Measurements from ENCODE around the gene PICK1.
"Not testable (repeated sequence)": the region's sequence is repeated elsewhere in the genome, so short reads cannot be mapped to it uniquely, and the experiment has no call there.

The PICK1 gene

DNA sequence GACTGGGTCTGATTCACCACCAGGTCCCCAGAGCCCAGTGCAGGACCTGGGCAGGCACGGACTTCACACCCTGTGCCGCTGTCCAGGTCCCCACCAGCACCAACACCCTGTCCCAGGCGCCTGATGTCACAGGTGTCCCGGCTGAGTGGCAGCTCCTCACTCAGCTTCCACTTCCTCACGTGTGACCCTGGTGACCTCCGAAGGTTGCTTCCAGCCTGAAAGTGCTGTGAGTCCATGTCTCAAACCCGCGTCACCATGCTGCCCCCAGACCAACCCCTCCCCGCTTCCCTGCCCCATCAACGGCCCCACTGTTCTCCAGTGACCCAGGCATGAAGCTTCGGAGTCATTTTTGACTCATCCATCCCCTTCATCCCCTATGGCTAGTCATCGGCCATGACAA is 25.7 kb upstream of the PICK1 start:
- DNase-seq: no peak

DNA sequence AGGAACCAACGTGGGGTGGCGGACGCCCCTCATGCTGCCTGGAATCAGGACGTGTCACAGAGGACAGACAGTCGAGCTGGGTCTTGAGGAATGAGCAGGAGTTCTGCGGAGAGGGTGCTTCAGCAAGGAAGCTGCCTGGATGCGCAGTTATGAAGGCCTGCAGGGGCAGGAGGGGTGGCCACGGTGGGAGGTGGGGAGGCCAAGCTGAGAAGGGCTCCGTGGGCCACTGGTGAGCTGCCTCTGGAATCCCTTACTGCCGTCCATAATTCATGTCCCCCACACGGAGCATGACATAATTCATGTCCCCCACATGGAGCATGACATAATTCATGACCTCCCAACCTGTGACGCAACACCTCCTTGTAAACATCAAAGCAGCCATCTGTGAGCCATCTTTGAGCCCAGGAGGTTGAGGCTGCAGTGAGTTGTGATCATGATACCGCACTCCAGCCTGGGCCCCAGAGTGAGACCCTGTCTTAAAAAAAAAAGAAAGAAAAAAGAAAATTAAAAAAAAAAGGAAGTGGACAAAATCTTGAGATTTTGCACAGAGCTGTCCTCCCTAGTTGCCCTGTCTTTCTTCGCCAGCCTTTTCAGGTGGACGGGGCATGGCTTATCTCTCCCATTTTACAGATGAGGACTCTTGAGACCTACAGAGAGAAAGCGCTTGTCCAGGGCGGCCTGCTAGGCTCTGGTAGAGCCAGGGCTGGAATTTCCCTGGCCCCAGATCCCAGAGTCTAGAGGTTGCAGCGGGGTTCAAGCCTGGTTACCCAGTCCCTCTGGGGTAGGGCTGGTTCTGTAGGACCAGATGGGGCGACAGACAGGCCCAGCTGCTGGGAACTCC is 24.3 kb upstream of the PICK1 start:
- DNase-seq: peak; percentile 72 to 80 (median 75)

DNA sequence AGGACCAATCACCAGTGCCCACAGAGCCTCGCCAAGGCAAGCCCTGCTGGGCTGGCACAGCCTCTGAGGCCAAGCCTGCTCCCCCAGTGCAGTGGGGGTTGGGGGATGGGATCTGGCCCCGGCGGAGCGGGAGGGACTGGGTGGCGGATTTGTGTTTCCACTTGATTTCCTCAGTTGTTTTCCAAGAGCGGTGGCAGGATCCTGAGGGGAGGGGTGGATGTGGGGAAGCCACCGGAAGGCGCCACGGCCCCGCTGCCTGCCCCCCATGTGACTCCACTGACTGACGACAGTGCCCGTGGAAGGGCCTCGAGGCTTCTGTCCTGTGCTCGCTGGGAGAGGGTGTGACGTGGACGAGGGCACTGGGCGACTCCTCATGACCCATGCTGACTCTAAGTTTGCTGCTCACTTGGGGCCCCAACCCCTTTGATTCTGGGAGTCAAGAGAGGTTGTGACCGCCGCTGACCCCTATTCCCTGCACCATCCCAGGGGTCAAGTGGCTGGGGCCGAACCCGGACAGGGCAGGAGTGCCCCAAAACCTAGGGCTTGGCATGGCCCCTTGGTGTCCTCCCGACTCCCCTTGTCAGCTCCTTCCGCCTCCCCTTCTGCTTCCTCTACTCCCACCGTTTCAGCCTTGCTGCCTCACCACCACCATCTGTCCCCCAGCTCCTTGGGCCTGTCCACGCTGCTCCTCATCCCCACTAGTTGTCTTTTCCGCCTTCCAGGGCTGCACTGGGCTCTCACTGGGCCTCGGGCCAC is 23.5 kb upstream of the PICK1 start:
- DNase-seq: no peak

DNA sequence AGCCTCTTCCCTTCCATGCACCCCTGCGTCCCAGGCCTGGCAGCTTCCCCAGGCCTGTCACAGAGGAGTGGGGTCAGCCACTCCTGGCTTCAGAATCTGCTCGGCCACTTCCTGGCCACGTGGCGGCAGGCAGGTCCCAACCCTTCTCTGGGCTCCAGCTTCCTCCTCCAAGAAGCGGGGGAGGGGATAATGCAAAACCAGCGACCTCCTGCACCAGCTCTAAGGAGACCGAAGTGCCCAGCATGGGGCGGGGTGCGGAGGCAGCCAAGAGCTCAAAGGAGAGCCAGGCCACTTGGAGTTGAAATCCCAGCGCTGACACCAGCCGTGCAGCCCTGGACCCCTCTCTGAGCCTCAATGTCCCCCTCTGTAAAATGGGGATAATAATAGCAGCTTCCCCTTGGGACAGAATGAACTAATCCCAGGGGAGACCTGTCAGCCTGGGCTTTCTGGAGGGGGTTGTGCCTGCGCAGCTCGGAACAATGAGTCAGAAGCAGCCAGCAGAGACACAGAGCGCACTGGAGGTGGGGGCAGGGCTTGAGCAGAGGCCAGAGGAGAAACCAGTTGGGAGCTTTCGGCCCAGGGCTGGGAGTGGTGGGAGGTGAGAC is 22.8 kb upstream of the PICK1 start:
- DNase-seq: peak; percentile 75 to 85 (median 80)

DNA sequence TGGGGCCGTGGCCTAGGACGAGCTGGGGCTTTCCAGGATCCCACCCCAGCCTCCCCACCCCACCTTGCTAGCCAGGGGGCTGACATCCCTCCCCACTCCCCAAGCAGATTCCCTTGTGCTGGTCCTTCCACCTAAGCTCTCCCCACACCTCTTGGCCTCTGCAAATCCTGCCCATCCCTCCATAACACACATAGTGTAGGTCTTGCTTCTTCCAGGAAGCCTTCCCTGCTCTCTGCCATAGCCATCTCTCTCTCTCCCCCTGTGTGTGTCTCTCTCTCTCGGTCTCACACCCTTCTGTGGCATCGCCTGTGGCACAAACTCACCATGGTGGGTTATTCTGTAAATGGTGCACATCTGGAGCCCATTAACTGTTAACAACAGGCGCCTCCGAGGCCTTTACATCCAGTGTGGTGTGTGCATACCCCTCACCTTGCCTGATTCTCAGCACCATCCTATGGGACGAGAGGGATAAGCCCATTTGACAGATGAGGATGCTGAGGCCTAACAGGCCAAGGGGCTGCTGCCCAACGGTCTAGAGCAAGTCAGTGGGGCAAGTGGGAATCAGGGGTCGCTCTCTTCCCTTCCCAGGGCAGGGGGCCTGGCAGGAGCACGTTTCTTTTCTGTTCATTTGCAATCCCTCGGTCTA is 22.2 kb upstream of the PICK1 start:
- DNase-seq: no peak

DNA sequence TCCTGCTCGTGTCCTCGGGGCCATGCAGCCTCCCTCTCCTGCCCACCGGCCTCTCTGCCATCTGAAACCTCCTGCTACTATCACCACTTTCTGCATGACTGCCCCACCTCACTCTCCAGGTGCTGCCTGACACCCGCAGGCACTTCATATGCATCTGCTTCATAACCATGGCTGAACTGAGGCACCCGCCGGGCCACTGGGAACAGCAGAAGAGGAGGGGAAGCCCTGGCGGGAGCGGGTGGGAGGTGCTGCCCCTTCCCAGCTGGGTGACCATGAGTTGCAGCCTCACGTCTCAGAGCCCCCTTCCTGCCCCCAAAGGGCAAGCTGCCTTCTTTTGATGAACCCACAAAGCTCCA is 21.7 kb upstream of the PICK1 start:
- no peak for DNase-seq

DNA sequence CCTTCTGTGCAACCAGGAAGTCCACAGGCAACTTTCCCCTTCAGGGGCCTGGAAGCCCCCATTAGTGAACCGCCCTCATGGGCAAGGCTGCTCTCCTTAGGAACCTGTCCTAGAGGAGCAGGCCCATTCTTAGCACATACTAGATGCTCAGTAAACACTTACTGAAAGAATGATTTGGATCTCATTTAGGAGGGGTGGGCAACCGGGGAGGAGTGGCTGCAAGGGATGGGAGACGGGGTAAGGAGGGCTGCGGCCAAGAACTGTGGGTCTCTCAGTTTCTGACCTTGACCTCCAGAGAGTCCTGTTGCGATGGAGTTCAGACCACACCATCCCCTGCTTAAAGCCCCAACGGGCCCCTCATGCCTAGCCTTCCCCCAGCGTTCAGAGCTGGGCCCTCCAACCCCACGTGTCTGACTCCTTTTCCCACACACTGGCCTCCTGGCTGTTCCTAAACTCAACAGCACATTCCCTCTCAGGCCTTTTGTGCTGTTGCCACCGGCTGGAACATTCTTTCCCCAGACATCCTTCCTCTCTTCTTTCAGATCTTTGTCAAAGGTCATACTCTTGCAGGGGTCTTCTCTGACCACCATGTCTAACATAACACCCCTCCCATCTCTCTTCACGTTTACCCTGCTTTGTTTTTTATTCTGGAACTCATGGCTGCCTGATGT is 20.7 kb upstream of the PICK1 start:
- DNase-seq: no peak

DNA sequence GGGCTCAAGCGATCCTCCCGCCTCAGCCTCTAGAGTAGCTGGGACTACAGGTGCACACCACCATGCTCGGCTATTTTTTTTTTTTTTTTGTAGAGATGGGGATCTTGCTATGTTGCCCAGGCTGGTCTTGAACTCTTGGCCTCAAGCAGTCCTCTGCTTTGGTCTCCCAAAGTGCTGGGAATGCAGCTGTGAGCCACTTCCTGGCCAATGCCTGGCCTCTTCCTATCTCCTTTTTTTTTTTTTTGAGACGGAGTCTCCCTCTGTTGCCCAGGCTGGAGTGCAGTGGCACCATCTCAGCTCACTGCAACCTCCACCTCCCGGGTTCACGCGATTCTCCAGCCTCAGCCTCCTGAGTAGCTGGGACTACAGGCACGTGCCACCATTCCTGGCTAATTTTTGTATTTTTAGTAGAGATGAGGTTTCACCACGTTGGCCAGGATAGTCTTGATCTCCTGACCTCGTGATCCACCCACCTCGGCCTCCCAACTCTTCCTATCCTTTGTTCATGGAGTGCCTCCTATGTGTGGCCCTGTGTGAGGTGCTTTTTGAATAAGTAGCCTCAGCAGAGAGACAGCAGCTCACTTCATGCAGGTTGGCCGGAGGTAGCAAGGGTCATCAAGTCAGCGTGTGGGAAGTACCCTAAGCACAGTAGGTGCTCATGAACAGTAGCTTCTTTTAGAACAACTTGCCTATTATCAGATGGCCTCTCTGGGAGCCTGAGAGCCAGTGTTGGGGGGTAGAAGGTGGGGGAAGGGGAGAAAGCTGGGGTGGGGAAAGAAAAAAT is 19.6 kb upstream of the PICK1 start:
- not testable (repeated sequence) for DNase-seq

DNA sequence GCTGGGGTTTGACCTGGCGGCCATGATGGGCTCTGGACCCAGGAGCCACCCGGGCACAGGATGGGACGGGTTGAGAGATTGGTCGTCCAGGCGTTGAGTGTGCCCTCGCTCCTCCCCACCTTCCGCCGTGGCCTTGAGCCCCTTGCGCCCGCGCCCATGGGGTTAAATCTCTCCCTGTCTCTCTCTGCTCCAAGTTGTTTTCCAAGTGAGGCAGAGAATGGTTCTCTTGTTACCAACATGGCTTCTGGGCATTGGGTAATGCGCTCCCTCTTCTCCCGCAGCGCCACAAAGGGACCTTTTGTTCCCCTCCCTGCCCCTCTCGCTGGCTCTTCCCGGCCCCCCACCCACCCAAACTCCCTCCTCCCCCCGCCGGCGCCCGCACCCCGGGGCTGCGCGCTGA is 18.8 kb upstream of the PICK1 start:
- no peak for DNase-seq

DNA sequence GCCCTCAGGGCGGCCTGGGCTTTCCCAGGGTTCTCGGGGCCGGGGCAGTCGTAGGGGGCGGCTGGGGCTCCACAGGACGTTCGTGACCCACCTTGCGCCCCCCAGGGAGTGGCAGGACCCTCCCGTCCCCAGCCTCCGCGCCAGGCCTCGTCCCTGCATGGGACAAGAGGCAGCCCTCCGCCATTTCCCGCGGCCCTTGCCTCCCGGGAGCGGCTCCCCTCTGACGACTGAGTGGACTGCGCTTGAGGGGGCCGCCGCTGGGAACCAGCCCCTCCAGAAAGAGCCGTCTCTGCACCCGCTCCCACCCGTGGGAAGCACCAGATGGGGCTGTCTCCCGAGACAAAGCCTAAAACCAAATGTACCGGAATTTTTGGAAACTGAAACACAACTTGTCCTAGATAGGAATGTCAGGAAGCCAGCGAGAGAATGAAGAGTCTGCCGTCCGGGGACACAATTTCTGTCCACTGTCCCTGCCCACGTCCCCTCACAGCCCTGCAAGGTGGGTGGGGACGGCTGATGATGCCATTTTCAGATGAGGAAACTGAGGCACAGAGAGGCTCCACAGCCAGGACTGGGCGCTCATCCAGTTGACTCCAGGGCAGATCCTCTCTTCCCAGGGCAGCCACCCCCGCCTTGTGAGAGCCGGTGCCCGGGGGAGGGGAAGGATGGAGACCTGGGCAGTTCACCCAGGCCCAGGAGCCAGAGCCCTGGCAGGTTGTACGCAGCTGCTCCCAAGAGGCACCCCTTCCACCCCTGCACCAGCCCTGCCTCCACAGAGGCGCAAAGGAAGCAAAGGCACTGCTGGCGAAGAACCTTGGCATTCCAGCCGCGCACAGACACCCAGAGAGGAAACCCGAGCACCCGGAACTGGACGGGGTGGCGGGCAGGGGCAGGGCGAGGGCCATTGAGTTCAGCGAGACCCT is 18.1 kb upstream of the PICK1 start:
- DNase-seq: no peak

DNA sequence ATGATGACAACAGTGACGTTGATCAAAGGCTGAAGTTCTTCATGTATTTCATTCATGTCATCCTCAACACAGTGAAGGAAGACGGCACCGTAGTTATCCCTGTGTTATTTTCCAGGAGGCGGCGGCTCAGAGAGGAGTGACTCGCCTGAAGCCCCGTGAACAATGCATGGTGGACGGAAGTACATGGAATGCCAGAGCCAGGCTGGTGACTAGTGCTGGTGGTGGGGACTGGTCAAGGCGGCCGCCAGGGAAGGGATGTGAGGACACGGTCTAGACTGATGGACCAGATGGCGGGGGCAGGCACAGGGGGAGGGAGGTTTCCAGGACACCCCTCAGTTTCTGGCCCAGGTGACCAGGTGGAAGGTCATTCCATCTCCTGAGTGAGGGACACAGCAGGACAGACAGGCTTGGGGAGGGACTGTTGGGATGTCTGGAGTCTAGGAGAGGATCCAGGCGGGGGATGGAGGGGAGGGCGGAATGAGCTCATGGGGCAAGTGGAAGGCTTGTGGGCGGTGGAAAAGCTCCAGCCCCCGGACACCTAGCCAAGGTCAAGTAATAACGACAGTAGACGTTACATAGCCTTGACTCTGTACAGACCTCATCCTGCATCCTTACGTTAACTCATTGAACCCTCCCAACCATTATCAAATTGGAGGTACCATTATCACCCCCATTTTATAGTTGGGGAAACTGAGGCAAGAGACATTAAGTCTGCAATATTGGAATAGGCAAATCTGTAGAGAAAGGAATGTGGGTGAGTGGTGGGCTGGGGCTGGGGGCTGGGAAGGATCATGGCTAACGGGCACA is 16.0 kb upstream of the PICK1 start:
- no peak for DNase-seq

DNA sequence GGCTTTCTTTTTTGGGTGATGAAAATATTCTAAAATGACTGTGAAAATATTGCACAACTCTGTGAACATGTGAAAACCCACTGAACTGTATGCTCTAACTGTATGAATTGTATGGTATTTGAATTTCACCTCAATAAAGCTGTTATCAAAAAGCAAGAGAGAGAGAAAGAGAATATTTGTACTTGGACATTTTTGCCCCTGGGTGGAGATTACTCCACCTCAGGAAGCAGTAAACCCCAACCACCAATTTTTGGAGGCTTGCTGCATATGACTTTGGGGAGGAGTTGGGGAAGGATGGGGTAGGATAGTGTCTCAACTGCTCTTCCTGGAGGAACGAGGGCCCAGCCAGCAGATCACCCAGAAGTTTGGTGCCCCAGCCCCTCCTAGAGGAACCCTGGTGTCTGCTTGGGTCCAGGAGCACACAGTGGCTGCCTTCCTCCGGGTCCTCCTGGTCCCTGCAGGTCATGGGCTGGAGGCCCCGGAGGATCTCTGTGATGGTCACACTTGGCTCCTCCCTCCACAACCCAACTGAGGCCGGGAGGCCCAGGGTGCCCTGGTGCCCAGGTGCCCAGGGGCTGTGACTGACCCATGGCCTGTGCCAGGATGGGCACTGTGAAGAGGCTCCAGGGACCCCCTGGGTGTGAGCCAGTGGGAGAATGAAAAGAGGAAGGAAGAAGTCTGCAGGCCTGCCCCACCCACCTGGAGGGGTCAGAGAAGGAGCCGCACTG is 15.3 kb upstream of the PICK1 start:
- peak in 2 of 3 donors; percentile 23 to 24 for DNase-seq

DNA sequence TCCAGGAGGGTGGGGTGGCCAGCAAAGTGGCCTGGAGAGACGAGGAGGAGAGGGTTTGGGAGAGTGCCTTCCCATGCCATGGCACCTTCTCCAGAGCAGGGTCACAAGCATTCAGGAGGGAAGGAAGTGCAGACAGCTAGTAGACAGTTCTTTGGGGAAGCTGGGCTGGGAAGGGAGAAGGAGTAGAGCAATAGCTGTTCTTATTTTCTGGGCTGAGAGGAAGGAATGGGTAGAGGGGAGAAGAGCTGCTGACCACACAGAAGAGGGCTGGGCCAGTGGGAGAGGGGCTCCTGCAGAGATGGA is 14.8 kb upstream of the PICK1 start:
- DNase-seq: peak; percentile 32 to 41 (median 36)

DNA sequence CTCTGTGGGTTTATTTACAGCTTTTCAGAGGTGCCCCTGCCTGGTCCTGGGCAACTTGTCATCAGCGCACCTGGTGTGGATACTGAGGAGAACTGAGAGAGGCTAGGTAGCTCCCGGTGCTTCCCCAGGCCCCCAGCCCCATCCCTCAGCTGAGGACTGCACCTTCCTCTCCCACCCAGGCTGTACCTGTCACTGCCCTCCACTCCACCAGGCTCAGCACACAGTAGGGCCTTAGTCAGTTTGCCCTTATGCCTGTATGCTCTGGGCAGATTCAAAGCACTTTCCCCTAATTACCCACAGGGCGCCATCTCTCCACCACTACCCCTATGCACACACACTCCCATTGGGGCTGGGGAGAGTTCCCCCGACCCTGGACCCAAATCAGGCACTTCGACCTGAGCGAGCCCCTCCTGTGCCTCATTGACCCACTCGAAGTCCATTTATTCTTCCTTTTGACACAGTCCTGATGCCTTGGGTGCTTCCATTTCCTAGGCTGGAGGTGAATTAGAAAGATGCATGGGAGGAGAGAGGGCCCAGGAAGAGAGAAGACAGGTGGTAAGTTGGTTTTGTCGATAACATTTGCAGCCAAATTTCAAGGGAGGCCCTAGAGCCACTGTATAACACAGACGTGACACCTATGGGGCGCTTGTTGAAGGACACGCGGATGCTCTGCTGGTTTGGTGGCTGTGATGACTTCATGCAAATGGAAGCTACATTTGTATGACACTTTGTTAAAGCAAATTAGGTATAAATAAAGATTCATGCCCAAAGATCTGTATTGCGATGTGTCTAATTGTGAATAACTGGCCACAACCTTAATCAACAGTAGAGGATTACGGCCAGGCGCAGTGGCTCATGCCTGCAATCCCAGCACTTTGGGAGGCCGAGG is 13.8 kb upstream of the PICK1 start:
- DNase-seq: no peak

DNA sequence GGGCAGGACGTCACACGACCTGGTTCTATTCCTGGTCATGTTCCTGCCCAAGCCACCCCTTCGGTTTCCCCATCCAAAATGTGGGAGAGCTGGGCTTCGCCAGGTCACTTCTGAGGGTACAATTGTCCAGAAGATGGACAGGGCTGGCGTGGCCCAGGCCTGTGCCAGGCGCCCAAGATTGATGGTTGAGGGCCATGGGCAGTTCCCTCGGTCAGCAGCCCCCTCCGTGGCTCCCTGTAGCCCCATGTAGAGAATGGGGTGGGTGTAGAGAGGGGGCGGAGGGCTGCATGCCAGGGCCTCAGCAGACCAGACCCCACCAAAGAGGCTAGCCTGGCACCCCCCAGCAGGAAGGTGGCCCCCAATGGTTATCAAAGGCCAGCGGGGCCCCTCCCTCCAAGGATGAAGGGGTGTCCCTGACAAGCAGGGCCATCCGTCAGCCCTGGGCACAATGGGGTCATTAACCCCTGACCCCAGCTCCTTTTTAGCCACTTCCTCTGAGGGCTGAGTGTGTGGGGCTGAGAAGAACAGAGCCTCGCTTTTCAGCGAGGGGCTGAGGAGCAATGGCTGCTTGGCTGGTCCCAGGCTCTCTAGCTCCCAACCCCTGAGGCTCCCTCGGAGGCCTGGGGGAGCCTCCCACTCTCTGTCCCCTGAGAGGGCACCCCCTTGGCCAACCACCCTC is 11.0 kb upstream of the PICK1 start:
- no peak for DNase-seq

DNA sequence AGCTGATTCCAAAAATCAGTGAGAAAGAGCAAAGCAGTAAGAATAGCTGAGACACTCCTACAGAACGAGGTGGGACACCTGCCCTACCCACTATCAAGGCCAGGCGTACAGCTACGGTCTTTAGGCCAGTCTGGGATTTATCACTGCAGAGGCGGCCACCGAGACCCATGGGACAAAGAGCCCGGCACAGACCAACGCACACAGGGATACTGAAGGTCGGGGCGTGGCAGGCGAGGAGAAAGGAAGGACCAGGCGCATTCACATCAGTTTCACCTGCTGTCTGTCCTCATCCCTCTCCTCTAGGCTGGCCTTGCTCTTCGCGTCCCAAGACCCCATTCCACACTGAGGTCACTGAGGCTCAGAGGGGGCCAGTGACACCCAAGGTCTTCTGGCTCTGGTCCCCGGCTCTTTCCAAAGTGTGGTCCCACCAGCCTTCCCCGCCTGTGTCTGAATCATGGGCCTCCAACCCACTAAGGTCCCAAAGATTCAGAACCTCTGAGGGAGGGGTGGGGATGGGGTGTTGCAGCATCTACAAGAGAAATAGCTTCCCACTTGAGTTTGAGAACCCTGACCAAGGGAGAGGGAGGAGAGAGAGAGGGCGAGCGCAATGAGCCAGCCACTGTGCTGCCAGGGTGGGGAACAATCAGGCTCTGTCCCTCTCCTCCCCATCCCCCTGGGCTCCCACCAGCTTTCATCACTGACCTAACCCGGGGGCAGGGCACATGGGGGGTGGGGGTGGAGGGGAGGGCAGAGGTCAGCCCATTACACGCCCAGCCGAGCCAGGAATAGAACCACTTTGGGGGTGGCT is 7.2 kb upstream of the PICK1 start:
- DNase-seq: no peak

DNA sequence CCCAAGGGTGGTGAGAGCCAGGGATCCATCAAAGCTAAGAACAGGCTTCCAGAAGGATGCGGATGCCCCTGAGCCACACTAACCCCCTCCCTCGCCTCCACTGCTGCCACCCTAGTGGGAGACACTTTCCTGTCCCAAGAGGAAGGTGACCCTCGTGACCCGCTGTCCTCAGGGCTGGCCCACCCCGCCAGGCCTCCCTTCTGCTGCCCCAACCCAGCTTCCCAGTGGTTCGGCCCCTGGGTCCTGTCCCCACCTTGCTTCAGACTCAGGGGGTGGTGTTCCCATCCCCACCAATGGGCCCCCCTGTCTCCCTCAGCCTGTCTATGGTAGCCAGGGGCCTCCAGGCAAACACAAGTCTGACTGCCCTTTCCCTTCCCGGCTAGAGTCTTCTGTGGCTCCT is 6.5 kb upstream of the PICK1 start:
- no peak for DNase-seq

All from suppressor macrophage treated with lipopolysaccharide for 1 hour (primary cell).